MCF 10A (cell line): Measurements from ENCODE around the gene DMRT1. TPM values are rescaled to one million over a fixed set of nuclear protein-coding genes. Genes with fewer than 3 reads are reported as not detected.
A peak's percentile ranks its signal among the peaks of the same experiment; 100 is the strongest.

Source experiments
- BruUV-seq: library from RNA; stranded (reverse); fragments of 400-500 nt; replicated peaks from 2 replicates; lab custom pipeline; 2021; lab: Mats Ljungman, UMichigan
- CTCF ChIA-PET: fragments of 300-600 bp; sonication (Branson Sonifier 250); formaldehyde crosslinking; extraction: SDS; loops from one replicate; lab custom pipeline; 2021; ENCODE audit warnings: antibody characterized with exemption, inconsistent platforms; lab: Yijun Ruan, JAX
- POLR2A ChIA-PET: fragments of 300-600, 350-650 bp; sonication (Branson Sonifier 250); formaldehyde crosslinking; extraction: SDS; loops from one replicate; lab custom pipeline; 2020; ENCODE audit warnings: antibody characterized with exemption, inconsistent platforms; lab: Yijun Ruan, JAX
- DNase-seq: peaks from one replicate; pipeline ENCODE4 v3.0.0-alpha.2; 2018; ENCODE audit not compliant: unreplicated experiment
- H3K27ac Mint-ChIP-seq: one replicate; pipeline ENCODE4 v1.8.0; 2022; ENCODE audit warnings: mild to moderate bottlenecking, low read depth, mixed read lengths; ENCODE audit not compliant: unreplicated experiment
- H3K27me3 Mint-ChIP-seq: one replicate; pipeline ENCODE4 v1.8.0; 2022; ENCODE audit warnings: mixed read lengths; ENCODE audit not compliant: insufficient read depth, unreplicated experiment
- H3K36me3 Mint-ChIP-seq: one replicate; pipeline ENCODE4 v1.8.0; 2022; ENCODE audit warnings: mild to moderate bottlenecking, moderate library complexity, mixed read lengths; ENCODE audit not compliant: insufficient read depth, unreplicated experiment
- H3K4me1 Mint-ChIP-seq: one replicate; pipeline ENCODE4 v1.8.0; 2022; ENCODE audit warnings: mixed read lengths; ENCODE audit not compliant: insufficient read depth, unreplicated experiment
- H3K4me3 Mint-ChIP-seq: one replicate; pipeline ENCODE4 v1.8.0; 2022; ENCODE audit warnings: mild to moderate bottlenecking, moderate library complexity, mixed read lengths; ENCODE audit not compliant: unreplicated experiment
- H3K9me3 Mint-ChIP-seq: one replicate; pipeline ENCODE4 v1.8.0; 2022; ENCODE audit warnings: mixed read lengths; ENCODE audit not compliant: unreplicated experiment
- CTCF ChIP-seq: fragments of 200-600 bp; IDR thresholded peaks from one replicate; pipeline ENCODE4 v1.8.0; 2022; ENCODE audit warnings: antibody characterized with exemption, mild to moderate bottlenecking; ENCODE audit not compliant: unreplicated experiment
- intact Hi-C: fragments of 100-400 bp; cut with micrococcal nuclease; formaldehyde crosslinking; loops from 2 replicates; pipeline ENCODE4 v1.14.1; 2022
- total RNA-seq: library from RNA; stranded (reverse); gene quantifications from 2 replicates; pipeline ENCODE4 v1.2.3, GENCODE V29; 2022

Gene DMRT1
- total RNA-seq, 1 experiment from 2014 or later = not detected

GRCh38 chr9:1013021-1013420 is 171.5 kb downstream of the DMRT1 start:
- no TSS peak for BruUV-seq
- no peaks in the 10 kb centered on the region for H3K36me3 Mint-ChIP-seq
- peaks cover 14% of the 10 kb centered on the region for H3K4me1 Mint-ChIP-seq
- H3K9me3 Mint-ChIP-seq = no peaks in the 10 kb centered on the region
- H3K4me3 Mint-ChIP-seq = no peak overlapping the region
- H3K27ac Mint-ChIP-seq = no peak overlapping the region
- CTCF ChIA-PET = interaction anchor here (0.7 to 1.1 kb wide), 3 partner anchors 118 to 169 kb away, joined by 3 to 4 read pairs (median 3); no protein-coding TSS in a partner anchor
- intact Hi-C loops = no loop called here
- TF ChIP-seq CTCF = no peak
- no peaks in the 10 kb centered on the region for H3K27me3 Mint-ChIP-seq
- POLR2A ChIA-PET = no interaction called here
- no peak for DNase-seq

GRCh38 chr9:1014225-1014624 is 172.7 kb downstream of the DMRT1 start:
- Mint-ChIP-seq H3K27me3 (no peaks in the 10 kb centered on the region), H3K4me3 (no peak overlapping the region), H3K36me3 (no peaks in the 10 kb centered on the region), H3K9me3 (no peaks in the 10 kb centered on the region), H3K27ac (no peak overlapping the region), H3K4me1 (peaks cover 6% of the 10 kb centered on the region)
- CTCF ChIA-PET = interaction anchor here (0.7 kb wide), 2 partner anchors 222 to 316 kb away, joined by 3 read pairs; no protein-coding TSS in a partner anchor
- TF ChIP-seq CTCF = no peak
- POLR2A ChIA-PET = no interaction called here
- no peak for DNase-seq
- no TSS peak for BruUV-seq
- intact Hi-C loops = no loop called here

- H3K27ac Mint-ChIP-seq = no peak overlapping the region
- H3K4me3 Mint-ChIP-seq = no peak overlapping the region
- ChIA-PET POLR2A (no interaction called here), CTCF (no interaction called here)
- H3K27me3 Mint-ChIP-seq = peaks cover 3% of the 10 kb centered on the region
- no peaks in the 10 kb centered on the region for H3K36me3 Mint-ChIP-seq
- no peaks in the 10 kb centered on the region for H3K9me3 Mint-ChIP-seq
- TF ChIP-seq CTCF = no peak
- intact Hi-C loops = no loop called here
- DNase-seq = no peak
- no TSS peak for BruUV-seq
- H3K4me1 Mint-ChIP-seq = peaks cover 2% of the 10 kb centered on the region
Observed at GRCh38 chr9:1014640-1015039, 173.1 kb downstream of the DMRT1 start.

GRCh38 chr9:1018121-1018520 is 176.6 kb downstream of the DMRT1 start:
- peaks cover 22% of the 10 kb centered on the region for H3K27me3 Mint-ChIP-seq
- no peak overlapping the region for H3K4me3 Mint-ChIP-seq
- BruUV-seq = no TSS peak
- POLR2A ChIA-PET = no interaction called here
- H3K9me3 Mint-ChIP-seq = no peaks in the 10 kb centered on the region
- H3K4me1 Mint-ChIP-seq = no peaks in the 10 kb centered on the region
- no peaks in the 10 kb centered on the region for H3K36me3 Mint-ChIP-seq
- no peak for TF ChIP-seq CTCF
- H3K27ac Mint-ChIP-seq = no peak overlapping the region
- DNase-seq = peak; percentile 34
- CTCF ChIA-PET = interaction anchor here (2.6 kb wide), 1 partner anchor 9 kb away, joined by 15 read pairs; no protein-coding TSS in a partner anchor
- intact Hi-C loops = no loop called here

Other genes with a start within 250 kb of the DMRT1 start
- not detected in 2 replicates for gene DMRT3, start 135.0 kb downstream of the DMRT1 start, total RNA-seq
- not detected in 2 replicates for gene DMRT2, start 208.7 kb downstream of the DMRT1 start, total RNA-seq